AG20443 (cell line): Measurements from ENCODE around the gene POLD3.

Experiments
- DNase-seq: peaks from one replicate; pipeline ENCODE4 v3.0.0; 2012; ENCODE audit warnings: low spot score, mixed read lengths

The POLD3 gene, protein sequence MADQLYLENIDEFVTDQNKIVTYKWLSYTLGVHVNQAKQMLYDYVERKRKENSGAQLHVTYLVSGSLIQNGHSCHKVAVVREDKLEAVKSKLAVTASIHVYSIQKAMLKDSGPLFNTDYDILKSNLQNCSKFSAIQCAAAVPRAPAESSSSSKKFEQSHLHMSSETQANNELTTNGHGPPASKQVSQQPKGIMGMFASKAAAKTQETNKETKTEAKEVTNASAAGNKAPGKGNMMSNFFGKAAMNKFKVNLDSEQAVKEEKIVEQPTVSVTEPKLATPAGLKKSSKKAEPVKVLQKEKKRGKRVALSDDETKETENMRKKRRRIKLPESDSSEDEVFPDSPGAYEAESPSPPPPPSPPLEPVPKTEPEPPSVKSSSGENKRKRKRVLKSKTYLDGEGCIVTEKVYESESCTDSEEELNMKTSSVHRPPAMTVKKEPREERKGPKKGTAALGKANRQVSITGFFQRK

GRCh38 chr11:74592441-74593362 is at the start of gene POLD3:
POLD3 (plus strand) TSS chr11:74592582; CDS start chr11:74592659, 77 bp downstream.
- DNase-seq, result peak; percentile 94

DNA sequence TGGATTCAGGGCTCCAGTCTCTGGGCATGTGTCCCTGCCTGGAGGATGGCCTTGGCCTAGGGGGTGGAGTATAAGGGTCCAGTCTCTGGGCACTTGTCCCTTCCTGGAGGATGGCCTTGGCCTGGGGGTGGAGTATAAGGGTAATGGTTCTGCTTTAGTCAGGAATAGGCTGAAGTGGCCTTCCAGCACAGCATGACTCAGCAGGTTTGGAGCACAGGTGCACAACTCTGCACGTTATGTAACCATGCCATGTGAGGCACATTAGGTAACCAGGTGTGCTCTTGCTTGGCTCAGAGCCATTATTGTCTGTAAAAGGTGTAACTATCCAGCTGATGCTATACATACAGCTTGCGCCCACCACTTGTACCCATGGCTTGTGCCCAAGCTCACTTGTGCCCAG is 48.4 kb upstream of the POLD3 start:
- DNase-seq, result no peak

DNA sequence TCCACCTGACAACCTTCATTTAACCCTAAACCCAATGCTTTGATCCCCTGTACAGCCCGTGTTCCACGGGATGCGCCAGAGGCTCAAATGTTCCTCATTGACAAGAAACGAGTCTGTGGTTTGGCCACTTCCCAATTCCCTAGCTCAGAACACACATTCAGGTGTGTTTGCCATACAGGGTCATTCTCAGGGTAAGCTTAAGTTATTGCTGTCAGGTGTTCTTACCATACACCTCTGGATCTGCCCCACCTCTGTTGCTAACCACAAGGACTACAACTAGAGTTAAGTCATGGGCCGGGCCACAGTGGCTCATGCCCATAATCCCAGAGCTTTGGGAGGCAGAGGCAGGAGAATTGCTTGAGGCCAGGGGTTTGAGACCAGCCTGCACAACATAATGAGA is 45.6 kb upstream of the POLD3 start:
- DNase-seq, result no peak

DNA sequence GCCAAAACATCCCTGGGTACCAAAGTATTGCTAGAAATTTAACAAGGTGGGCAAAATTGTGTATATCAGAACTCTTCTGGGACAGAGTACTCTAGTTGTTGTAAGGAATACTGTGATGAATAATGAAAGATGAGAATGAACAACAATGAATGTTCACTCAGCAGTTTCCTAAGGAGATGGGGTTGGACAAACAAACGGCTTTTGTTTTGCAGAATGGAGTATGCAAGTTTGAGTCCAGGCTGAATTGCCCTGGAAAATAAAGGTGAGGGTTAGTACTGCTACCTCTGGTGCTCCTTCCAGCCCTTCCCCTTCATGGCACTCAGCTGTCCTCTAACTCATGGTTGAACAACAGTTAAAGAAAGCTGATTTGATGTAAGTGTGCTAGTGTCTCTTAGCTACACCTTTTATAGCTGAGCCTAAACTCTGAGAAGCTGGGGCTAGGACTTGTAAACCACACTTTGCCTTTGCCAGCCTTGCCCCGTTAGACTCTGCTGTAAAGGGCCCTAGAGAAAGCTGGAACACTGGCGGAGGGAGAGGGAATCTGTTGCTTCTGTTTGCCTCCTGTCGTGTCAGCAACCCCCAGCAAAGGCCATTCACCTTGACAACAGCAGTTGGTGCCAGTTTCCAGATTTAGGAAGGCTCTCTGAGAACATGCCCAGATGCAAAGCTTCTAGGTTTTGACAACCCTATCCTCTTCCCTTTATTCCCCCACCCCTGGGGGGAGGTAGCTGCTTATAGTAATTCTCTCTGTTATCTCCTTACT is 41.2 kb upstream of the POLD3 start:
- DNase-seq, result no peak

DNA sequence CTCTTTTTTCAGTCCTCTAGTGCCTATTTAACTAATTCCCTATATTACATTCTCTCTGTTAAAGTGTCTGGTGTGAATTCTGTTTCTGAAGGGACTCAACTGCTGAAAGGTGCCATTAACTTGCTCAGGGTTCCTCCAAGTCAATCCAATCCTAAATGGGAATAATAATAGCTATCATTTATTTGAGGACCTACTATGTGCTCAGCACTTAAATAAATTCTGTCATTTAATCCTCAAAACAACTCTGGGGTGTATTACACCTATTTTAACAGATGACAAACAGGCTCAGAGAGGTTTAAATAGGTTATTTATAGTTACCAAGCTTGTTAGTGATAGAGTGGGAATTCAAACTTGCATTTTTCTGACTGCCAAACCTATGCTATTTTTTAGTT is 40.6 kb upstream of the POLD3 start:
- no peak for DNase-seq

DNA sequence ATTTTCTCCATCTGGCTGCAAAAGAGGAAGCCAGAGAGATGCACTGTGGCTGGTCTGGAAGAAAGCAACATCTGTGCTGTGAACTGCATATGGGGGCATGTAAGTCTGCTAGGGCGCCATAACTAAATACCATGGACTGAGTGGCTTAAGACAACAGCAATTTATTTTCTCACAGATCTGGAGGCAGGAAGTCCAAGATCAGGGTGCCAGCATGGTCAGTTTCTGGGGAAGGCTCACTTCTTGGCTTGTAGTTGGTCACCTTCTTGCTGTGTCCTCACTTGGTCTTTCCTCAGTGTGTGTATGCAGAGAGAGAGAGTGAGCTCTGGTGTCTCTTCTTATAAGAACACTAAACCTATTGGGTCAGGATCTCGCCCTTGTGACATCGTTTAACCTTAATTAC is 34.9 kb upstream of the POLD3 start:
- DNase-seq, result no peak

DNA sequence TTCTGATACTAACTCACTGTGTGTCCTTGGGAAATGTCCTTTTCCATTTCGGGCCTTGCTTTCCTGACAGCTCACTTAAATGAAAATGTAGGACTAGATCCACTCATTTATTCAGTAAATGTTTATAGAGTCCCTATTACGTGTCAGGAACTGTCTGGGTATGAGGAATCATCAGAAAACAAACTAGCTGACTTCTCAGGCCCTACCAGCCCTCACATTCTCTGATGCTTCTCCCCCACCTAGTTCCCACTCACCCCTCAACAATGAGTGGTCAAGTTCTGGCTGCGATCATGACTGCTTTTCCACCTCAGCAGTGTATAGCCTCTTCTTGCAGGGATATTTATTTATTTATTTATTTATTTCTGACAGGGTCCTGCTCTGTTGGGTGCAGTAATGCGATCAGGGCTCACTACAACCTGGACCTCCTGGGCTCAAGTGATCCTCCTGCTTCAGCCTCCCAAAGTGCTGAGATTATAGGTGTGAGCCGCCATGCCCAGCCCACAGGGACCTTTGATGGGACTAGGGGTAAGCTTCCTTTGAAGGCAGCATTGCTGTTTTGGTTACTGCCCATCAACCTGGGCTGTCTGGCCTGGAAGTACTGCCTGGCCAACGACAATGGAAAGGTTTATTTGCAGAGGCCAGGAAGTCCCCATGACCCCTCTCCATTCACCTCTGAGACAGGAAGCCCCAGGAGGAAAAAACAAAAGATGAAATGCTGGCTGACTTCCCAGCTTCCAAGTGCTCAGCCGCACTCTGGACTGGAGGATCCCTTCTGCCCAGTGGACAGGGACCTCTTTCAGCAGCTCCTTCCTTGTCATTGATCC is 33.1 kb upstream of the POLD3 start:
- no peak for DNase-seq

DNA sequence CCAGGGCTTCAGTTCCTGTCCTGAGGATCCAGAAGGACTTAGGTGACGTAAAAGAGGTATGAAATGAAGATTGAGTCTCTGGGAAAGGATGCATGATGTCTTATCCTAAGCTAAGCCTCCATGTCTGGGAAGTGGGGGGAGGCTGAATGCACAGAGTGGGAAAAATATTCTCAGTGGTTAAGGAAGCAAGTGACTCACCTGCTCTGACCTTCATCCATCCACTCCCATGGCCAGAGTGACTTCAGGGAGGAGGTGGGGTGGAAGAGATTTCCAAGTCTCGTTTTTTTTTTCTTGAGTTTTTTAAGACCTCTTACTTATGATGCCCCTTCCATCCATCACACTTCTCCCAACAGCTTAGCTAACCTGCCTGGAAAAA is 32.5 kb upstream of the POLD3 start:
- DNase-seq, result no peak

- no peak for DNase-seq
These were observed 26.0 kb upstream of the POLD3 start for GRCh38 chr11:74566146-74566960.

GRCh38 chr11:74568028-74568427 is 24.4 kb upstream of the POLD3 start:
- no peak for DNase-seq

DNA sequence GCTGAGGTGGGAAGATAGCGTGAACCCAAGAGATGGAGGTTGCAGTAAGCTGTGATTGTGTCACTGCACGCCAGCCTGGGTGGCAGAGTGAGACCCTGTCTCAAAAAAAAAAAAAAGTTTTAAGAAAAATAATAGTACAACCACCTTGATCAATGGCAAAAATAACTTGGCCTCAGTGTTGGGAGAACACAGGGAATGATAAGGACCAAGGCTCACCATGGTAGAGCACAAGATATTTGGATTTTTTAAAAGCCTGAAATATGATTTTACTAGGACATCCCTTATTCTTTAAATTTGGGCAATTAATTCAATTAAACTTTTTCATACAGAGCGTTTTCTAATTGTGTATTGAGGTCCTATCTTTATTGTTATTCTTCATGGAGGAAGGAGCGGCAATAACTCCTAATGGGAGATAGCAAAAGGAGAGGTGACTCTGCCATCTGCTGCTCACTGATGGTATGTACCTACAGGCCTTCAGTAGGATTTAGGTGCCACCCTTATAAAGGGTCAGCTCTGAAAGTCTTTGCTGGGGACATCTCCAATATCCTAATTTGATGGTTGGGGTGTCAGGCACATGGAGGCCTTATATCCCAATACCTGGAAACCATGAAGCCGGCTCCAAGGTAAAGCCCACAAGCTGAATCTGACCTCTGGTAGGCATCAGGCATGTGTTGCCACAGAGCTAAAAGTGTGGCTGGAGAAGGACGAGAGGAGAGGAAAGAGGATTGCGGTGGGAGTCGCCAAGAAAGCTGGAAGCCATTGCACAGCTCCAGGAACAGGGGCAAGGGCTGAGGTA is 21.9 kb upstream of the POLD3 start:
- DNase-seq, result peak; percentile 77

GRCh38 chr11:74571062-74571399 is 21.4 kb upstream of the POLD3 start:
- no peak for DNase-seq

GRCh38 chr11:74572349-74572748 is 20.0 kb upstream of the POLD3 start:
- DNase-seq, result no peak

DNA sequence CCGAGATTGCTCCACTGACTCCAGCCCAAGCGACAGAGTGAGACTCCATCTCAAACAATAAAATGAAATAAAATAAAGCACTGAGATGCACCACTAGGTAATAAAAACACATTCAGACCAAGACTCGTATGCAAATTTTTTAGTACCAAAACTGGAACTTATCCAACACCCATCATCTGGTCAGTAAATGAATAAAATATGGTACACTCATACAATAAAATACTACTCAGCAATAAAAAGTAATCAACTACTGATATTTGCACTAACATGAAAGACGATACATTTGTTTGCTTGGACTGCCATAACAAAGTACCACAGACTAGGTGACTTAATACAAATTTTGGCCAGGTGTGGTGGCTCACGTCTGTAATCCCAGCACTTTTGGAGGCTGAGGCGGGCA is 17.8 kb upstream of the POLD3 start:
- DNase-seq, result no peak

DNA sequence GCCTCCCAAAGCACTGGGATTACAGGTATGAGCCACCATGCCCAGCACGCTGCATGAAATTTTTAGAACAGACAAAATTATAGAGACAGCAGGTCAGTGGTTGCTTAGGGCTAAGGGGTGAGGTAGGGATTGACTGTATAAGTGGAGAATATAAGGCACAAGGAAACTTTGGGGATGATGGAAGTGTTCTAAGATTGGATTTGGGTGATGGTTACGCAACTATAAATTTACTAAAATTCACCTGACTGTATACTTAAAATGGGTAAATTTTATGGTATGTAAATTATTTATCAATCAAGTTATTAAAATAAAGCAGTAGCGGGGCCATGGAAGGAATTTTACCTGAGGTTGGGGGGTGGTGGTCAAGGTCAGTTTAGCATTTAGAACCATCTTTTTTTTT is 16.4 kb upstream of the POLD3 start:
- no peak for DNase-seq

DNA sequence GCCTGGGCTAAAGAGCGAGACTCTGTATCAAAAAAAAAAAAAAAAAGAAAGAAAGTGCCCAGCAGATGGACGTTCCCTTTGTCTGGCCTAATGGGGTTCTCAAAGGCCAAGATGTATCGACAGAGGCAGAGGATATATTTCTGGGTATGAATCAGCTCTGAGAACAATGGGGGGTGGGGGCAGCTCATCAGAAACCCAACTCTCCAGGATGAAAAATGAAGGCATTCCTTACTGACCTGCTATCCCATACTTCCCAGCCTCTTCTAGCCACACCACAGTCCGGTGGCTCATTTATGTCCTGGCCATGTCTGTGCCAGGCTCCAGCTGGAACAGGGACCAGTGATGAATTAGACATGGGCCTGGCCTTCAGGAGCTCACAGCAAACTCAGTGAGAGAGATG is 15.2 kb upstream of the POLD3 start:
- DNase-seq, result no peak

GRCh38 chr11:74577624-74578396 is 14.6 kb upstream of the POLD3 start:
- DNase-seq, result peak; percentile 63

DNA sequence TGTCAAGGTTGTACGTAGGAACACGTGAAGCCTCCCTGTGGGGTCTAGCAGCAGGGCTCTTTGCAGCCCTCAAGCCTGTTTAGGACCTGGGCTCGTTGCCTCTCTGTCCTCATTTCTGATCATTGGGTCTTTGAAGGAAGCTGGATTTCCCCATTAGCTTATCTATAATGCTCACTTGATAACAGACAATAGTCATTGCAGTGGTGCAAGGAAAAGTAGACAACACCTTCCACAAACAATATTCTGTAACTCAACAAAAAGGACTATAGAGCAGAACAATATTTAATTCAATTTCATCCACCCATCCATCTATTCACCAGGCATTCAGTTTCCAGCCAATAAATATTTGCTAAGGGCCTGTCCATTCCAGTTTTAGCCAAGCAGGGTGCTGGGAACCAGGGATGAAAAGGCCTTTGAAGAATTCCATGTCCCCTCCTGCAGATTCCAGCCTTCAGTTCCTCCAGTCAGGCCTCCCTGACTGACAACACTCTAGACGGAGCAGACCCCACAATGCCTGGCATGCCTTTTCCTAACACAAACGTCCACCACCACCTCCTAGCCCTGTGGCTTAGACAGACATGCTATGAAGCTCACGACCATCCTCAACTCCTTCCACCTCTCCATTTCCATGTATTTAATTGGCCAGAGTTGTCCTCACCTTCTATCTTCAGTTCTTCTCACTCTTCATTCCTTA is 12.7 kb upstream of the POLD3 start:
- DNase-seq, result no peak
